Epidermal melanocyte (primary cell): ENCODE measurements around the gene TNS4.

Source experiments
- DNase-seq: peaks from one replicate; pipeline ENCODE4 v3.0.0; 2011; ENCODE audit warnings: low spot score; ENCODE audit not compliant: insufficient read length

The TNS4 gene

GRCh38 chr17:40443196-40443987, 58.0 kb downstream of the TNS4 start, which contains the start of gene IGFBP4:
Gene IGFBP4 (plus strand): TSS chr17:40443450. CDS start chr17:40443736, 286 bp downstream.
- DNase-seq = peak; percentile 59

- DNase-seq = no peak
Measured at GRCh38 chr17:40442392-40443195, 58.8 kb downstream of the TNS4 start.

- DNase-seq = no peak
Measured at GRCh38 chr17:40440166-40440565, 61.3 kb downstream of the TNS4 start.

GRCh38 chr17:40437095-40437732, 64.2 kb downstream of the TNS4 start:
- DNase-seq = no peak

GRCh38 chr17:40436636-40437035, 64.8 kb downstream of the TNS4 start:
- no peak for DNase-seq

- DNase-seq = no peak
Measured at GRCh38 chr17:40433551-40434415, 67.6 kb downstream of the TNS4 start.

GRCh38 chr17:40432864-40433528, 68.4 kb downstream of the TNS4 start:
- DNase-seq = no peak

- DNase-seq = no peak
Measured at GRCh38 chr17:40431231-40431602, 70.2 kb downstream of the TNS4 start.

GRCh38 chr17:40430272-40431230, 70.9 kb downstream of the TNS4 start:
- DNase-seq = no peak

GRCh38 chr17:40427002-40427491, 74.4 kb downstream of the TNS4 start:
- DNase-seq = no peak
